IPS DF 19.7 (cell line): ENCODE data around the gene CD79B.
"Not testable (repeated sequence)": the region's sequence is repeated elsewhere in the genome, so short reads cannot be mapped to it uniquely, and the experiment has no call there.

Experiments used
- DNase-seq: peaks from one replicate; pipeline ENCODE4 v3.0.0-alpha.2; 2013; ENCODE audit warnings: low read depth, low spot score

Gene CD79B

GRCh38 chr17:63911041-63911635 is 21.0 kb downstream of the CD79B start, which contains the start of gene CSHL1:
Gene CSHL1, minus strand, starts transcription at chr17:63911258. Its CDS starts 62 bp downstream, at chr17:63911196.
- DNase-seq: no peak

DNA sequence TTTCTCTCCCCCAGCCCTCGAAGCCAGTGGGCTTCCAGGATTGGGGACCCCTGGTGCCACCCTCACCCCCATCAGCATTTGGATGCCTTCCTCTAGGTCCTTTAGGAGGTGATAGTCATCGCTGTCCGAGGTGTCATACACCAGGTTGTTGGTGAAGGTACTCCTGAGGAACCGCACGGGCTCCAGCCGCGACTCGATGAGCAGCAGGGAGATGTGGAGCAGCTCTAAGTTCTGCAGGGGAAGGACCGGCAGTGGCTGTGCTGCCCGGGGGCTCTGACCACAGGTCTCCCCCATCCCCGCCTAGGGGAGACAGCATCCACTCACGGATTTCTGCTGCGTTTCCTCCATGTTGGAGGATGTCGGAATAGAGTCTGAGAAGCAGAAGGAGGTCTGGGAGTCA is 22.0 kb downstream of the CD79B start:
- DNase-seq: no peak

GRCh38 chr17:63909586-63909985 is 22.5 kb downstream of the CD79B start:
- not testable (repeated sequence) for DNase-seq

- not testable (repeated sequence) for DNase-seq
Observed at GRCh38 chr17:63907161-63907778, 24.9 kb downstream of the CD79B start.

GRCh38 chr17:63904796-63905195 is 27.3 kb downstream of the CD79B start:
- DNase-seq: not testable (repeated sequence)

DNA sequence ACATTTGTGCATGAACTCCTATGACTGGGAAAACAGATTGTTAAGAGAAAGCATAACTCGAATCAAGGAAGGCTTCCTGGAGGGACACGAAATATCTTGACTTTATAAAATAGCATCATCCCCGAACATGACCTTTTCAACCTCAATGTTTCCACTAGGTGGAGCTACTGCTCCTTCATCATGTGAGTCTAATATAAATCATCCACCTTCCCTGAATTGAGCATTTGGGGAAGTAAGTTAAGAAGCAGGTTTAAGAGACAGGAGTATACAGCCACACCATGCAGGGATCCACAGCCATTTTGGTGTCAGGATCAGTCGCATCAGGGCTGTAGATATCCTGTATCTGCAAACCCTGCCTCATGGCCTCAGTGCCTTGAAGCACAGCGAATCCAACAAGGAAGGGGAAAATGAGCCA is 28.3 kb downstream of the CD79B start:
- not testable (repeated sequence) for DNase-seq

GRCh38 chr17:63901971-63902370 is 30.2 kb downstream of the CD79B start:
- DNase-seq: not testable (repeated sequence)

- not testable (repeated sequence) for DNase-seq
Observed at GRCh38 chr17:63898899-63899798, 33.0 kb downstream of the CD79B start.

- DNase-seq: not testable (repeated sequence)
Observed at GRCh38 chr17:63896524-63897354, 35.4 kb downstream of the CD79B start, which contains the start of gene CSH1. Gene CSH1, minus strand, starts transcription at chr17:63896574. Its CDS starts 63 bp downstream, at chr17:63896511.

GRCh38 chr17:63894821-63895220 is 37.3 kb downstream of the CD79B start:
- DNase-seq: not testable (repeated sequence)

DNA sequence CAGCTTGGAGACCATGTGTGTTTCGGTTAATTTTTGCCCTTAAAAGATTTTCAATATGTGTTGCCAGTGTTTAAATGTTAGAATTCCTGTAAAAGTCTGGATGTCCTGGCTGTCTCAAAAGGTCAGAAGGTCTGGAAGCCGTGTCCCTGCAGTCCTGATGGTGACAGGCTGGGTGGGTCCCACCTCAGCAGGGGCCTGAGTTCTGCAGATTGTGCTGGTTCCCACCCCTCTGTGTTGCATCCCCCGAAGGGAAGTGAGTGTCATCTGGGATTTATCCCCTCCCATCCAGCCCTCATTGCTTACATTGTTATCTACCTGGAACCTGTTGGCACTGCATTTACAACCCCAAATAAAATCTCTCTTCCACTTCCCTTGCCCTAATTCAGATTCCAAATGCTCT is 38.1 kb downstream of the CD79B start:
- DNase-seq: not testable (repeated sequence)

DNA sequence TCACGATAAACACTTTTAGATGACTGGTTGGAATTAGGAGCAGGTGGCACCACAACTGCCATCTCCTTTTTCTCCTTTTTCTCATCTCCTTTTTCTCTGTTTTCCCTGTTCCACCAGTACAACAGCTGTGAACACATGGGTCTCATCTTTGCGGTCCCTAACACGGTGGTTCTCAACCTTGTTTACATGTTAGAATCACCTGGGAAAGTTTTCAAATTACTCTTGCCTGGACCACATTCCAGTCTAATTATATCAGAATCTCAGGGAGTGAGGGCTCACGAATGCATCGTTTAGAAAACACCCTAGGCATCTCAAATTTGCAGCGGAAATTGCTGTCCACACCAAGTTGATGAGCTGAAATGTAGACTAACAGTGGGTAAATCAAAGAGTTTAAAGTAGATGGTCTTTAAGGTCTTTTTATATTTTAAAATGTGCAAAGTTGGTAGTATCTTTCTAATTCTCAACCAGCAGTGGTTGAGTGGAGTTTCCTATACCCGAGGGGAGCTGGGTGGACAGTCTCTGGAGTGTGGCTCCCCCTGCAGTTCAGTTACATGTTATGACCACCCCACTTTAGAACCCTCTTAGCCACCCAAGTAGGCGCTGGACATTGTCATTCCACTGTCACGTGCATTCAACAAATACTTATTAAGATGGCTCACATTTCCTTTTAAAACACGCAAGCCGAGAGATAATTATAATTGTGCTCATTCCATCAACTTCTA is 39.7 kb downstream of the CD79B start:
- DNase-seq: not testable (repeated sequence)

DNA sequence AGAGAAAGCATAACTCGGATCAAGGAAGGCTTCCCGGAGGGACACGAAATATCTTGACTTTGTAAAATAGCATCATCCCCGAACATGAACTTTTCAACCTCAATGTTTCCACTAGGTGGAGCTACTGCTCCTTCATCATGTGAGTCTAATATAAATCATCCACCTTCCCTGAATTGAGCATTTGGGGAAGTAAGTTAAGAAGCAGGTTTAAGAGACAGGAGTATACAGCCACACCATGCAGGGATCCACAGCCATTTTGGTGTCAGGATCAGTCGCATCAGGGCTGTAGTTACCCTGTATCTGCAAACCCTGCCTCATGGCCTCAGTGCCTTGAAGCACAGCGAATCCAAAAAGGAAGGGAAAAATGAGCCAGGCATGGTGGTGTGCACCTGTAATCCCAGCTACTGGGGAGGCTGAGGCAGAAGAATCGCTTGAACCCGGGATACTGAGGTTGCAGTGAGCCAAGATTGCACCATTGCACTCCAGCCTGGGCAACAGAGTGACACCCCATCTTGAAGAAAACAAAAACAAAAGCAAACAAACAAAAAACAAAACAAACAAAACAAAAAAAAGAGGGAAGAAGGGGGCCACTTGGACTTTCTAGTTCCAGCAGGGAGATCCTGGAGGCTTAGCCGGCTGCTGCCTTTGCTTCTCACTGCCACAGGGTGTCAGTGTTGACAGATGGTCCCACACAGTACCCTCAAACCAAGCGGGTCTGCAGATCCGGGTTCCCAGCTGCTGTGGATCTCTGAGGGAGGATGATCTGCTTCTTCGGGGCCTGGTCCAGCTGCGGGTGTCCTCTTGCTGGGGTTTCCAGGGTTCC is 42.9 kb downstream of the CD79B start:
- DNase-seq: not testable (repeated sequence)

DNA sequence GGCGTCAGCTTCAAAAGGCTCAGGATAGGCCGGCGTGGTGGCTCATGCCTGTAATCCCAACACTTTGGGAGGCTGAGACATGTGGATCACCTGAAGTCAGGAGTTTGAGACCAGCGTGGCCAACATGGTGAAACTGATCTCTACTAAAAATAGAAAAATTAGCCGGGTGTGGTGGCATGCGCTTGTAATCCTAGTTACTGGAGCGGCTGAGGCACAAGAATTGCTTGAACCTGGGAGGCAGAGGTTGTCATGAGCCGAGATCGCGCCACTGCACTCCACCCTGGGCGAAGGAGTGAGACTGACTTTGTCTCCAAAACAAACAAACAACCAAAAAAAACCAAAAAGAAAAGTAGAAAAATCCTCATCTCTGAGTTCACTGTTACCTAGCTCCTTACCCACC is 47.0 kb downstream of the CD79B start:
- DNase-seq: not testable (repeated sequence)

DNA sequence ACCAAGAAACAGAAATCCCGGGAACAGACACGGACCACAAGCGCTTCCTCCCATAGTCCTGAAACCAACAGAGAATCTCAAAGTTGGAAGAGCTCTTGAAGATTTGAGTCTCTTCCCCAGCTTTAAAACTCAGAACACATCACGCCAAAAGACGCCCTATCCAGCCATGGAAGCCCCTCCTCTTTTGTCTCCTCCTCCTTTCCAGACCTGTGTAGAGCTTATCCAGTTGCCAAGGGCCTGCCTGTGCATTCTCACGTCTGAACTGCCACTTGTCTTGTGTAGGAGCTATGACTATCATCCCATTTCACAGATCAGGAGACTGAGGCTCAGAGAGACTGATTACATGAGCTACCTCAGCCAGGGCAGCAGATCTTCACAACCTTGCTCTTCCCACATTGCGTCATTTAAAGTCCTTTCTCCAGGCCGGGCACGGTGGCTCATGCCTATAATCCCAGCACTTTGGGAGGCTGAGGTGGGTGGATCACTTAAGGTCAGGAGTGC is 49.5 kb downstream of the CD79B start:
- DNase-seq: not testable (repeated sequence)

- no peak for DNase-seq
Observed at GRCh38 chr17:63881935-63882601, 50.1 kb downstream of the CD79B start, which contains the start of gene GH2. Gene GH2, minus strand, starts transcription at chr17:63881944. Its CDS starts 143 bp downstream, at chr17:63881801.

- not testable (repeated sequence) for DNase-seq
Observed at GRCh38 chr17:63881337-63881736, 50.8 kb downstream of the CD79B start.

GRCh38 chr17:63880706-63881105 is 51.4 kb downstream of the CD79B start:
- DNase-seq: no peak
